Measurements from ENCODE around the gene COL23A1. TPM values are rescaled to one million over a fixed set of nuclear protein-coding genes. Genes with fewer than 3 reads are reported as not detected.

The COL23A1 gene
- total RNA-seq, 2 experiments from 2014 or later = 0.11 TPM; not detected in 1

DNA sequence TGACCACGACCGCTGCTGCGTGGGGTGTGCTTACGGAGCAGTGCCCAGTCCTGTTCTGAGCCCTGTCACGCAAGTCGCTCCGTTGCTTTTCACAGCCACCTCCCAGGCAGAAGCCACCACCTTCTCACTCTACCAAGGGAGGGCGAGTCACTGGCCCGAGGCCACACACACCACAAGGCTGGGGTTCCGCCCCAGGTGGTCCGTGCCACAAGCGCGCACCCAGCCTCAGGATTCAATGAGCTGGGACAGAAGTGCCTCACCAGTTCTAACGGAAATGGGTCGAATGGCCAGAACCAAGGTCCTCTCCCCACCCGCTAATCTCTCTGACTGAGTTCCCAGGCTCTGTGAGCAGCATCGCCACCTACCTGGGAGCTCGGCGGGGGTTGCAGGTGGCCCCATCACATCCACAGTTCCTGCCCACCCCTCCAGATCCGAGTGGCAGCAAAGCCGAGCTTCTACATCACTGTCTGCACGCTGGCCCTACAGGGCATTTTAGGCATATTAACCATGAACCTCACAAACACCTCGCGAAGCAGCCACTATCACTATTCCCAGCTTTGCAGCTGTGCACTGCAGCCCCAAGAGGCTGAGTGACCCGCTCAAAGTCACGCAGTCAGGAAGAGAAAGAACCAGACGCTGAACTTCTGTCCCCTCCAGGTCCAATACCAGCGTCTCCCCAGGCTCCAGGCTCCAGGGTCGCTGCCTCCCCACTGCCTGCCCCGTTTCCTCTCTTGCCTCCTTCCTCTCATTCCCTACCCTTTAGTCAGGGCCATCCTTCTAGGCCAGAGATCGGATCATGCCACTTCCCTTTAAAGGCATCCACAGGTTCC, 265.5 kb downstream of the COL23A1 start:
- DNase-seq (no peak), ATAC-seq (no peak)
- H3K36me3 Mint-ChIP-seq (ENCODE audit: low read depth) = no peaks in the 10 kb centered on the region
- ChIA-PET CTCF (no interaction called here), POLR2A (no interaction called here)
- H3K4me3 Mint-ChIP-seq = no peak overlapping the region
- H3K27ac Mint-ChIP-seq = no peak overlapping the region
- H3K27me3 Mint-ChIP-seq = peaks cover 1% of the 10 kb centered on the region
- TF ChIP-seq, protein P1, sequence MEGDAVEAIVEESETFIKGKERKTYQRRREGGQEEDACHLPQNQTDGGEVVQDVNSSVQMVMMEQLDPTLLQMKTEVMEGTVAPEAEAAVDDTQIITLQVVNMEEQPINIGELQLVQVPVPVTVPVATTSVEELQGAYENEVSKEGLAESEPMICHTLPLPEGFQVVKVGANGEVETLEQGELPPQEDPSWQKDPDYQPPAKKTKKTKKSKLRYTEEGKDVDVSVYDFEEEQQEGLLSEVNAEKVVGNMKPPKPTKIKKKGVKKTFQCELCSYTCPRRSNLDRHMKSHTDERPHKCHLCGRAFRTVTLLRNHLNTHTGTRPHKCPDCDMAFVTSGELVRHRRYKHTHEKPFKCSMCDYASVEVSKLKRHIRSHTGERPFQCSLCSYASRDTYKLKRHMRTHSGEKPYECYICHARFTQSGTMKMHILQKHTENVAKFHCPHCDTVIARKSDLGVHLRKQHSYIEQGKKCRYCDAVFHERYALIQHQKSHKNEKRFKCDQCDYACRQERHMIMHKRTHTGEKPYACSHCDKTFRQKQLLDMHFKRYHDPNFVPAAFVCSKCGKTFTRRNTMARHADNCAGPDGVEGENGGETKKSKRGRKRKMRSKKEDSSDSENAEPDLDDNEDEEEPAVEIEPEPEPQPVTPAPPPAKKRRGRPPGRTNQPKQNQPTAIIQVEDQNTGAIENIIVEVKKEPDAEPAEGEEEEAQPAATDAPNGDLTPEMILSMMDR (IDR thresholded peaks at IDR 0.05) = no peak
- no peaks in the 10 kb centered on the region for H3K4me1 Mint-ChIP-seq (ENCODE audit: low read depth)
- no peaks in the 10 kb centered on the region for H3K9me3 Mint-ChIP-seq
- intact Hi-C loops (cut with micrococcal nuclease) = no loop called here

DNA sequence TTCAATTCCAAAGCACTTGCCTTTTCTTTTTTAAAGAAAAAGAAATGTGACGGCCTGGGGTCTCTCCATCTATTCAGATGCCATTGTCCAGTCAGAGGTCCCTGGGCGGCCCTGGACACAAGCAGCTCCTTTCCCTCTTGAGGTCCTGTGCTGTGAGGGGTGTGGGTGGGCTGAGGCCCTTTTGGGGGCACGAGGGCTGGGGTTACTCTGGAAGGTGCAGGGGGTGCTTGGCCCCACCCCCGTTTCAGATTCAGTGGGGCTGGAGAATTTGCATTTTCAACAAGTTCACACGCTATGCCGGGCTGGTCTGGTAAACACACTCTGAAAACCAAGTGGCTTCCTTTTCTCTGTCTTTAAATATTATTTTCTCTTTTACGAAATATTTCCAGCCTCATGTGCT, 266.2 kb downstream of the COL23A1 start:
- H3K36me3 Mint-ChIP-seq (ENCODE audit: low read depth) = no peaks in the 10 kb centered on the region
- no peak for ATAC-seq
- TF ChIP-seq, protein P1 (IDR thresholded peaks at IDR 0.05) = no peak
- H3K27ac Mint-ChIP-seq = no peak overlapping the region
- ChIA-PET POLR2A (no interaction called here), CTCF (interaction anchor here (1.2 kb wide), 1 partner anchor 40 kb away, joined by 3 read pairs; no protein-coding TSS in a partner anchor)
- DNase-seq = no peak
- H3K27me3 Mint-ChIP-seq = peaks cover 1% of the 10 kb centered on the region
- no peaks in the 10 kb centered on the region for H3K4me1 Mint-ChIP-seq (ENCODE audit: low read depth)
- no peak overlapping the region for H3K4me3 Mint-ChIP-seq
- intact Hi-C loops (cut with micrococcal nuclease) = no loop called here
- no peaks in the 10 kb centered on the region for H3K9me3 Mint-ChIP-seq

DNA sequence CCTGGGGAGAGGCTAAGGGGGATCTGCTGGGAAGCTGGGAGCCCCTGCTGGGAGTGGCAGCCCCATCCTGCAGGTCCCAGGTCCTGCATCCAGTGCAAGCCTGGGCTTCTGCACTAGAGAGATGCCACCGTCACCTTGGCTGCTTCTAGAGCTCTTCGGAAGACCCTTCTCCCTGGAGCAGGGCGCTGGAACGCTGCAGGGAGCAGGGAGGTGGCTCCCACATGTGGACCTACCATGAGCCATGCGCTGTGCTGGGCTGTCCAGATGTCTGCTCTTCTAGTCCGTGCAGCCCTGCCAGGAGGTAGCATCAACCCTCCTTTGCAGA, 266.7 kb downstream of the COL23A1 start:
- ChIA-PET CTCF (interaction anchor here (1.2 kb wide), 1 partner anchor 40 kb away, joined by 3 read pairs; no protein-coding TSS in a partner anchor), POLR2A (no interaction called here)
- Mint-ChIP-seq H3K4me1 (ENCODE audit: low read depth) (no peaks in the 10 kb centered on the region), H3K36me3 (ENCODE audit: low read depth) (no peaks in the 10 kb centered on the region), H3K27me3 (peaks cover 1% of the 10 kb centered on the region), H3K9me3 (no peaks in the 10 kb centered on the region), H3K27ac (no peak overlapping the region), H3K4me3 (no peak overlapping the region)
- TF ChIP-seq, protein P1 (IDR thresholded peaks at IDR 0.05) = no peak
- intact Hi-C loops (cut with micrococcal nuclease) = no loop called here
- no peak for ATAC-seq
- DNase-seq = no peak

DNA sequence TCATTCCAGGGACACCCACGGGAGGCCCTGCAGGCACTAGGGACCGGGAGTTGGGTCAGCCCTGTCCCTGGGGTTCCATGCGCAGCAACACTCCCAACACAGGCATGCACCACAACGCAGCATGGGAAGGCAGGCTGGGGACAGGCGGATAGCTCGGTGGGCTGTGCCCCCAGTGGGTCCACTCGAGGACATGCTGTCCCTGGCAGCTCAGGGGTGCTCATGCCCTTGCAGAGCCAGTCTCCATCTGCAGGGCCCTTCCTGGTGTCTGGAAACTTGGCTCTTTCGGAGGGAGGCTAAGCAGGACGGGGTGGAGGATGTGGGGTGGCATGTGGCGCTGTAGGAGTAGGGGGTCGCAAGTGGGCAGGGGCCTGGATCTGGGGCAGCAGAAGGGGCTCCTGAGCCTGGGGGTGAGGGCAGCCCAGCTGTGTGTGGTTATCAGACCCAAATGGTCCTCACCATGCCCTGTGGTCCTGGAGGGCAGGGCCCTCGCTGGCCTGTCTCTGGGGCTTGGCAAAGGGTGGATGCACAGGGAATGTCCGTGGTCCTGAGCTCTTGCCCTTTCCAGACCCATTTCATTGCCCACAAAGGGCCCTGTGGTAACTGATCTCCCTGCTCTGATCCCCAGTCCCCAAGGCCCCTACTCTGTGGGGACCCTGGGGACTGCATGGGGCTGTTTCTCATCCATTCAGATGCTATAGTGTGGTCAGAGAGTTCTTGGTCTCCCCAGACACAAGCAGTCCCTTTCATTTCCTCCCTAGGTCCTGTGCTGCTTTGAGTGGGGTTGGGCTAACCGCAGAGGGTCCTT, 267.3 kb downstream of the COL23A1 start:
- intact Hi-C loops (cut with micrococcal nuclease) = no loop called here
- TF ChIP-seq, protein P1 (IDR thresholded peaks at IDR 0.05) = no peak
- ATAC-seq (no peak), DNase-seq (no peak)
- Mint-ChIP-seq H3K36me3 (ENCODE audit: low read depth) (no peaks in the 10 kb centered on the region), H3K27me3 (peaks cover 1% of the 10 kb centered on the region), H3K4me3 (no peak overlapping the region), H3K27ac (no peak overlapping the region), H3K9me3 (peaks cover 2% of the 10 kb centered on the region), H3K4me1 (ENCODE audit: low read depth) (no peaks in the 10 kb centered on the region)
- ChIA-PET POLR2A (no interaction called here), CTCF (interaction anchor here (1.2 kb wide), 1 partner anchor 39 kb away, joined by 3 read pairs; no protein-coding TSS in a partner anchor)
